ENCODE measurements around the gene SIGLEC6.

SIGLEC6 gene

GRCh38 chr19:51548213-51548651 is 16.8 kb upstream of the SIGLEC6 start:
- DNase-seq, result no peak

- no peak for DNase-seq
Observed at GRCh38 chr19:51547397-51548212, 16.1 kb upstream of the SIGLEC6 start.

DNA sequence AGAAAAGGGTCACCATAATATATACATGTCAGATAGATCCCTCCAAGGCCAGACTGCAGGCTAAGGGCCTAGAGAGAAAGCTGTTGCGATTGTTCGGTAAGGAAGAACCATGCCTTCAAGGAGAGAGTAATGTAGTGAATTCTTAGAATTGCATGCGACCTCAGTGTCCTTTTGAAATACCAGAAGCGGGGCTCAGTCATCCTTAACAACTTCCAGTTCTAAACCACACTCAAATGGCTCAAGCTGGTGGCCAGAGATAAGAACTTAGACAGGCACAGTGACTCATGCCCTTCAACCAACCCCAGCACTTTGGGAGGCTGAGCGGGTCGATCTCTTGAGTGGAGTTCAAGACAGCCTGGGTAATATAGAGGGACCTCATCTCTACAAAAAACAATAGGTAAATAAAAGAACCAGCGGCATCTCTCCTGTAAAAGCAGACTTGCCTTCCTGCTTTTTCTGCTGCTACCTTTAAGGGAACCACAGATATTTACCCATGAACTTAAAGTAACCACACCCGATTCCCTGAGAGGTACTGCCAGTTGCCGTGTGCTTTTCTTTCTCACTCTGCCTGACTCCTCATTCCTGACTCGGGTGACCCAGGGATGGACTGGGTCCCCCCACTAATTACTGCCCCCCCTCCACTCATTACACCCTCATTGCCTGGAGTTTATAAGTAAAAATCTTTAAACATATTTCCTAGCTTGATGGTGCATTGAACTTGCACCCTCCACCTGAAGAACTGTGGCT is 15.4 kb upstream of the SIGLEC6 start:
- DNase-seq, result peak; percentile 94 to 97

- DNase-seq, result no peak
Observed at GRCh38 chr19:51546107-51546649, 14.7 kb upstream of the SIGLEC6 start.

GRCh38 chr19:51544038-51544437 is 12.6 kb upstream of the SIGLEC6 start:
- DNase-seq, result no peak

GRCh38 chr19:51542699-51543098 is 11.2 kb upstream of the SIGLEC6 start:
- DNase-seq, result no peak

GRCh38 chr19:51541458-51542357 is 10.2 kb upstream of the SIGLEC6 start:
- DNase-seq, result no peak

GRCh38 chr19:51539821-51540366 is 8.4 kb upstream of the SIGLEC6 start:
- DNase-seq, result no peak

- no peak for DNase-seq
Observed at GRCh38 chr19:51535535-51535934, 4.1 kb upstream of the SIGLEC6 start.

GRCh38 chr19:51530616-51531015 is 854 bp downstream of the SIGLEC6 start:
- no peak for DNase-seq

- no peak for DNase-seq
Observed at GRCh38 chr19:51529301-51529700, 2.2 kb downstream of the SIGLEC6 start.

GRCh38 chr19:51525651-51526050 is 5.8 kb downstream of the SIGLEC6 start:
- no peak for DNase-seq

DNA sequence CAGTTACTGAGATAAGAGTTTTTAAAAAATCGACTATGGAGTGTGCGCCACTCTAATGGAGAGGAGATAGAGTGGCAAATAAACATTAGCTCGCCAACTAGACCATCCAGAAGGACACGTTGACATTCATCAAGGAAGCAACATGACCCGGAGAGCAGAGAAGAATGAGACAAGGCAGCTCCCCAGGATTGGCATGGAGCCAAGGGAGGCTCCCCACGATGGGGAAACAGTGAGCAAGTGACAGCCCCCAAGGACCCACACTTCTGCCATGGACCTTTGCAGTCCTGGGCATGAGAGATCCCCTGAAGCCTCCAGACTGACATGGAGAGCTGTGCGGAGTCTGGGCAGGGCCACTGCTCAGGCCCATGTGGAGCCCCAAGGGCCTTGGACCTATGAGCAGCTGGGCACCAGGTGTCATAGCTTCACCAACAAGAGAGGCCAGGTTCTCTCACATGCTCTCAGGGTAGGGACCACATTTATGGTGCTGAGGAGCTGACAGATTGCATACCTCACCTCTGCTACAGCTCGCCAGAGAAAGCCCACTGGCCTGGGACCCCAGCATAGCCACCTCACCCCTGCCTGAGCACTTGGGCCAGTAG is 6.7 kb downstream of the SIGLEC6 start:
- DNase-seq, result no peak

DNA sequence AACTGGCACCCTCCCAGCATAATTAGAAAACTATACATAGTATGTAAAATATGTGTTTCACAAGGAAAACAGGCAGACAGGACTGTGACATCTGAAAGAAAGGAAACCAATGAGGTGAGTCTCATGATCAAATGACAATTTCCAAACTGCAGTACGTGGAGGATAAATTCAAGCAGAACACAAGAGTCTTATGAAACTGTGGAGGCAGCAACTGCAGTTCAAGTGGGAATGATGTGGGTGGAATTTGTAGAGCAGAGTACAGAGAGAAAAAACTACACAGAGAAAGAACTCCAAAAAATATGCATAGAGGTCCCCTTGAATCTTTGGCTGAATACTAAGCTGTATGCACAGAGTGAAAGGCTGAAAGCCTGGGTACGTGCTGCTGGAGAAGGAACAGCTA is 9.7 kb downstream of the SIGLEC6 start:
- DNase-seq, result no peak

DNA sequence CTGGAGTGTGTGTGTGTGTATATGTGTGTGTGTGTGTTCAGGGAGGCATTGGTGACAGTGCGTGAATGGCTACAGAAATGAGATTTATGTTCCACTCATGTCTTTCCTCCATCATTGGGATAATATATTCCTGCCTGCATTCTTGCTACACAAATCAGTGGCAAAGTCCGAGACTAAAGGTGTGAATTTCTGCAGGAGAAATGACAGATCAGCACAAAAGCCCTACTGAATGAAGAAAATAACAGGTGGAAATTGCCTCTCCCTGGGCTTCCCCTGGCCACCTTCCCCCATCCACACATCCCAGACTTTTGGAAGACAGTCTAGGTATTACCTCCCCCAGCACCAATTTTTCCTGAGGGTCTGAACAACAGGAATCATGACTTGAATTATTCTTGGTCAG is 10.1 kb downstream of the SIGLEC6 start:
- DNase-seq, result no peak

DNA sequence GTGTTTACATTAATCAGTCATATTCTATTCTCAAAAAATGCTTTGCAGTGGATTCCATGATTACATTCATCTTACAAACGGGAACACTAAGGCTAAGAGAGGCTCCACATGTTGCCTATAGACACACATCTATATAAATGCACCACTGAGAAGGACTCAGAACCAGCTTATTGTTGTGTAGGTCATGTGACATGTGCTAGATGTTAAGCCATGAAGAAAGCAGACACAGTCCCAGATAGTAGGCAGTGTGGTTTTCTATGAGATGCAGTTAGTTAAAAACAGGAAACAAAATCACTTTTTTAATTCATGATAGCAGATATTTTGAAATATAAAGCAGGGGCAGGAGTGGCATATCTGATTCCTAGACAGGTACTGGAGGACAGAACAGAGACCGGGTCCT is 10.7 kb downstream of the SIGLEC6 start:
- no peak for DNase-seq

DNA sequence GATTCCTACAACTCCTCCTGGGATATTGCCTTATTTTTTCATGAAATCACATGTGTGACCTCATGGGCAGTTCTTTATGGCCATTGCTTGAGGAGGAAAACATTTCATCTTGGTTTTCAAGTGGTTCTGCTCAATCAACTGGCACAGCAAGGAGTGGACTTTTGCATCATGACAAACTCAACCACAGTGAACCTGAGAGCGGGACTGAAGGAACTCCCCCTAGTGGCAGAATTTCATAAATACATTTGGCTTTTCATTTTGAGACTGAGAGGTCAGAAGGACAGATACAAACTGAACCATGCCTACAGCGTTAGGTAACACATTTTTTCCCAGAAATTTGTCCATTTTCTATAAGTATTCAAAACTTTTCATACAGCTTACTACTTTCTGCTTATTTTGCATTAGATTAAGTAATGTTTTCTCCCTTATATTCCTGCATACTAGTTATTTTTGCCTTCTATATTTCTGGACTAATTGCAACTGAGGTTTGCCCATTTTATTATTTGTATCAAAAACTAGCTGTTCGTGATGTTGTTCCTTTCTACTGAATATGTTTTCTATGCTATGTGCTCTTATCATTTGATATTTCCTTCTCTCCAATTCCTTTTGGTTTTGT is 16.5 kb downstream of the SIGLEC6 start:
- peak; percentile 58 to 76 for DNase-seq

GRCh38 chr19:51513968-51514367 is 17.5 kb downstream of the SIGLEC6 start:
- no peak for DNase-seq

- no peak for DNase-seq
Observed at GRCh38 chr19:51511353-51511752, 20.1 kb downstream of the SIGLEC6 start.

DNA sequence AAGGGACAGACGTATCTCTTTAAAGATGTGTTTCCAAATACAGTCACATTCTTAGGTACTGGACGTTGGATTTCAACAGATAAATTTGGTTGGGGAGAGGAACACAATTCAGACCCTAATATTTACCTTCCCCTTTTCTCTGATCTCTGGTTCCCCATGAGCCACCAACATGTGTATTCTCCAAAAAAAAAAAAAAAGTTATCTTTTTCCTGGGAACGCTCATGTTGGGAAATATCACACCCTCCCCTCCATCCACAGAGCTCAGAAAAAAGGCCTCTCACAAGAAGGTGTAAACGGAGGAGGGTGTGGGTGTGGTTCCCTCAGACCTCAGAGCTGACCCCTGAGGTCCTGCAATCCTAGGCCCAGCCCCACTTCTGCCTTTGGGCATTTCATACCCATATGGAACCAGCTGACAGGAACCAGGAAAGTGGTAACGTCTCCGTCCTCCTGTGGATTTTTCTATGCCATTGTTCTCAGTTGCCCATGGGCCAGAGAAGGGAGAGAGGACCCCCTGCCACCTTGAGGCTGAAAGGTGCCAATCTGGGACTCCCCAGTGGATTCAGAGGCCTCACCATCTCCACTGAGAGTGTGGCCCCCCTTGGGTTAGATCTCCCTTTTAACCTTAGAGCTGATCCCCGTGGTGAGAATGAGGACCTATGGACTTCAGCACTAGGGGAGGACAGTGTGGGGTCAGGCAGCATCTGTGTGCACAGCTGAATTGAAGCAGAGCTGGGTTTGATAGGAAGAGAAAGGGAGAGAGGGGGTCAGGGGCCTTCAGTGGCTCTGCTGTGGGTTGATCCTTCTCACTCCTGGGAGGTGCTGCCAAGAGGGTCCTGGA is 21.4 kb downstream of the SIGLEC6 start:
- no peak for DNase-seq
